SK-N-SH treated with all-trans-retinoic acid at 6 μM for 48 hours (cell line): ENCODE data around the gene ITM2C.

Experiments used
- ARNTL ChIP-seq: fragments of 450-650 bp; formaldehyde crosslinking; IDR thresholded peaks from 2 replicates; pipeline ENCODE4 v1.5.0; 2020; ENCODE audit warnings: low read depth, mild to moderate bottlenecking, moderate library complexity, borderline replicate concordance
- GLIS3 ChIP-seq: fragments of 250-450 bp; sonication (Bioruptor Pico); IDR thresholded peaks from 2 replicates; pipeline ENCODE4 v1.5.0; 2020; ENCODE audit warnings: mild to moderate bottlenecking, moderate library complexity
- ISL1 ChIP-seq: fragments of 250-450 bp; sonication (Bioruptor Pico); IDR thresholded peaks from 2 replicates; pipeline ENCODE4 v2.1.2; 2022; ENCODE audit warnings: mild to moderate bottlenecking, moderate library complexity
- SNAI2 ChIP-seq: fragments of 250-450 bp; sonication (Bioruptor Pico); IDR thresholded peaks from 2 replicates; pipeline ENCODE4 v1.5.0; 2020; ENCODE audit warnings: mild to moderate bottlenecking, moderate library complexity
- TCF4 ChIP-seq: fragments of 250-450 bp; sonication (Bioruptor Pico); IDR thresholded peaks from 2 replicates; pipeline ENCODE4 v1.8.0; 2021; ENCODE audit warnings: mild to moderate bottlenecking, moderate library complexity, borderline replicate concordance
- ZFP3 ChIP-seq: fragments of 250-450 bp; sonication (Bioruptor Pico); IDR thresholded peaks from 2 replicates; pipeline ENCODE4 v1.5.0; 2020; ENCODE audit warnings: mild to moderate bottlenecking, moderate library complexity
- ZNF565 ChIP-seq: fragments of 450-650 bp; formaldehyde crosslinking; conservative IDR thresholded peaks from 2 replicates; pipeline ENCODE4 v1.5.0; 2020; ENCODE audit warnings: low read depth, mild to moderate bottlenecking, moderate library complexity
- TF ChIP-seq, protein P1 (sequence below): fragments of 250-450 bp; sonication (Bioruptor Pico); IDR thresholded peaks from 2 replicates; pipeline ENCODE4 v1.5.1; 2020; ENCODE audit warnings: low read depth, mild to moderate bottlenecking, moderate library complexity
- TF ChIP-seq, protein P2 (sequence below): fragments of 250-450 bp; sonication (Bioruptor Pico); IDR thresholded peaks from 2 replicates; pipeline ENCODE4 v1.8.0; 2020; ENCODE audit warnings: mild to moderate bottlenecking, moderate library complexity, borderline replicate concordance

- TF ChIP-seq, protein P1, sequence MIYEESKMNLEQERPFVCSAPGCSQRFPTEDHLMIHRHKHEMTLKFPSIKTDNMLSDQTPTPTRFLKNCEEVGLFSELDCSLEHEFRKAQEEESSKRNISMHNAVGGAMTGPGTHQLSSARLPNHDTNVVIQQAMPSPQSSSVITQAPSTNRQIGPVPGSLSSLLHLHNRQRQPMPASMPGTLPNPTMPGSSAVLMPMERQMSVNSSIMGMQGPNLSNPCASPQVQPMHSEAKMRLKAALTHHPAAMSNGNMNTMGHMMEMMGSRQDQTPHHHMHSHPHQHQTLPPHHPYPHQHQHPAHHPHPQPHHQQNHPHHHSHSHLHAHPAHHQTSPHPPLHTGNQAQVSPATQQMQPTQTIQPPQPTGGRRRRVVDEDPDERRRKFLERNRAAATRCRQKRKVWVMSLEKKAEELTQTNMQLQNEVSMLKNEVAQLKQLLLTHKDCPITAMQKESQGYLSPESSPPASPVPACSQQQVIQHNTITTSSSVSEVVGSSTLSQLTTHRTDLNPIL (CRISPR knock-in tag), result no peak
- TF ChIP-seq SNAI2 (CRISPR knock-in tag) (no peak), GLIS3 (CRISPR knock-in tag) (no peak), ZNF565 (CRISPR knock-in tag) (no peak), ZFP3 (no peak), TCF4 (no peak), ISL1 (CRISPR knock-in tag) (no peak), ARNTL (CRISPR knock-in tag) (no peak)
- TF ChIP-seq, protein P2, sequence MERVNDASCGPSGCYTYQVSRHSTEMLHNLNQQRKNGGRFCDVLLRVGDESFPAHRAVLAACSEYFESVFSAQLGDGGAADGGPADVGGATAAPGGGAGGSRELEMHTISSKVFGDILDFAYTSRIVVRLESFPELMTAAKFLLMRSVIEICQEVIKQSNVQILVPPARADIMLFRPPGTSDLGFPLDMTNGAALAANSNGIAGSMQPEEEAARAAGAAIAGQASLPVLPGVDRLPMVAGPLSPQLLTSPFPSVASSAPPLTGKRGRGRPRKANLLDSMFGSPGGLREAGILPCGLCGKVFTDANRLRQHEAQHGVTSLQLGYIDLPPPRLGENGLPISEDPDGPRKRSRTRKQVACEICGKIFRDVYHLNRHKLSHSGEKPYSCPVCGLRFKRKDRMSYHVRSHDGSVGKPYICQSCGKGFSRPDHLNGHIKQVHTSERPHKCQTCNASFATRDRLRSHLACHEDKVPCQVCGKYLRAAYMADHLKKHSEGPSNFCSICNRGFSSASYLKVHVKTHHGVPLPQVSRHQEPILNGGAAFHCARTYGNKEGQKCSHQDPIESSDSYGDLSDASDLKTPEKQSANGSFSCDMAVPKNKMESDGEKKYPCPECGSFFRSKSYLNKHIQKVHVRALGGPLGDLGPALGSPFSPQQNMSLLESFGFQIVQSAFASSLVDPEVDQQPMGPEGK (CRISPR knock-in tag), result no peak
Observed at GRCh38 chr2:230861552-230862255, 3.0 kb upstream of the ITM2C start.
